OCI-M1 (cell line): ENCODE measurements around the gene CSRP1.

ENCODE experiments used
- DNase-seq: peaks from one replicate; lab custom pipeline; 2025; lab: John Stamatoyannopoulos, UW

CSRP1 gene

GRCh38 chr1:201454608-201455007 lies 52.3 kb downstream of the CSRP1 start:
- DNase-seq = no peak

GRCh38 chr1:201452866-201453265 lies 54.1 kb downstream of the CSRP1 start:
- no peak for DNase-seq

- no peak for DNase-seq
Measured at GRCh38 chr1:201450721-201451291, 56.1 kb downstream of the CSRP1 start.

GRCh38 chr1:201448990-201449389 lies 57.9 kb downstream of the CSRP1 start:
- DNase-seq = no peak

DNA sequence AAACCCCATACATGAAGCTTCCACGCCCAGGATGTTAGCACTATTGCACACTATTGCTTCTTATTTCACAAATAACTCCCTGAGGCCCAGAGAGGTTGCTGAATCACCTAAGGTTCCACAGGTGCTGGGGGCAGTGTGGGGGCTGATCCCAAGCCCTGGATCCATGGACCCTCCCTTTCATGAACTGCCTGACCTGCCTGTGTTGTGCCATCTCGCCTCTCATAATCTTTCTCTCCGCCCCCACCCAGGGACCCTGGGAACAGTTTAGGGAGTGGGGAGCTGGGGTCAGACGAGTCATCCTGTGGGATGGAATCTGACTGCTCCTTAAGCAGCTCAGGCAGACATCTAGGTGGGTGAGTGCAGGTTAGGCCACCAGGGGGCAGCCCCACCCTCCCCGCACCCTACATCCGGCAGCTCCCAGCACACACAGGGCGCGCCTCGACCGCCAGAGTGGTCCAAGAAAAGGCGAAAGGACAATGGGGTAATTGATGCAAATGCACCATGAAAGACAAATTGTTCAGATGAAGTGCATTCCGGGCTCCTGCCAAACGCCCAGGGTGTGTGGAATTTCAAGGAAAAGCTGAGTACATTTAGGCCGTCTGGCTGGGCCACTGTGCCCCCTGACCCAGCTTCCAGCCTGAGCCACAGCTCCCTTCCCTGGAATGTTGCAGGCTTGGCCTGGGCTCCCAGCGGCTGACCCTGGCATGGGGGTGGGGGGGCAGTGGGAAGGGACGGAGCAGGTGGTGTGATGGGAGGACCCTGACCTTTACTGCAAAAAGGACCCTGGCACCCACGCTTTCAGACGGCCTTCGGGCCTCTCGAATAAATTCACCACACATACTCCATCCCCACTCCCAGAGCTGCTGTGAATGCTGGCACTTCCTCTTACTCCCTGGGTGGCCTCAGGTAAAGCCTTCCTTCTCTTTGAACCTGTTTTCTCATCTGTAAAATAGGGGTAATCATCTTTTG lies 58.7 kb downstream of the CSRP1 start:
- DNase-seq = peak; percentile 76

- no peak for DNase-seq
Measured at GRCh38 chr1:201445310-201445709, 61.6 kb downstream of the CSRP1 start.

DNA sequence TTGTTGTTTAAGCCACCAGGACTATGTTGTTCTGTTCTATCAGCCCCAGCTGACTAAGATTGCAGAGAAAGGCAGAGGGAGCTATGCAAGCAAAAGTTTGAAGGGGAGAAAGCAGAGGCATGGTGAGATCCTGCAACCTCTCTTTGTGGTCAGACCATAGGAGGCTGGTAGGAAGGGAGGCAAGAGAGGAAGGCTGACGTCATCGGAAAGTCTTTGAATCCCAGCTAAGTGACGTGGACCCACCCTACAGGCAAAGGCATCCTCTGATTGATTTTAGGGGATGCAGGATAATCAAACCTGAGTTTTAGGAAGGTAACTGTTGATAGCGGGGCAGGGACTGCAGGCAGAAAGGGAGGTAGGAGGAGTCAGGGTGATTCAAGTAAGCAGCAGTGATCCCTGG lies 62.1 kb downstream of the CSRP1 start:
- peak; percentile 47 for DNase-seq

DNA sequence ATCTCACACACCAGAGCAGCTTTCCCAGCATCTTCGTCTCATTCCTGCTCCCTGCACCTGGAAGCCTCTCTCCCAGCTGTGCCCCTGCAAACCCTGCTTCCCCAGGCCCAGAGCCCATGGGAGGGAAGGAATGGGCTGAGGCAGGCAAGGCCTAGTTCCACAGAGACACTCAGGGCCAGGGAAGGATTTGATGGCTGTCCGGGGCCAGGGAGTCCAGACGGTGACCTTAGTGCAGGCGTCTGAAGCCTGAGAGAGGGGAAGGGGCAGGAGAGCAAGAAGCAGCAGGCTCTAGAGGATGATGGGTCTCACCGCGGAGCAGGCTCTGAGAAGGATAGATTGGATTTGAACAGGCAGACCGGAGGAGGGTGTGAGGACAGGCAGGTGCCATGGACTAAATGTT lies 63.2 kb downstream of the CSRP1 start:
- DNase-seq = no peak

GRCh38 chr1:201436969-201437368 lies 70.0 kb downstream of the CSRP1 start:
- DNase-seq = no peak

DNA sequence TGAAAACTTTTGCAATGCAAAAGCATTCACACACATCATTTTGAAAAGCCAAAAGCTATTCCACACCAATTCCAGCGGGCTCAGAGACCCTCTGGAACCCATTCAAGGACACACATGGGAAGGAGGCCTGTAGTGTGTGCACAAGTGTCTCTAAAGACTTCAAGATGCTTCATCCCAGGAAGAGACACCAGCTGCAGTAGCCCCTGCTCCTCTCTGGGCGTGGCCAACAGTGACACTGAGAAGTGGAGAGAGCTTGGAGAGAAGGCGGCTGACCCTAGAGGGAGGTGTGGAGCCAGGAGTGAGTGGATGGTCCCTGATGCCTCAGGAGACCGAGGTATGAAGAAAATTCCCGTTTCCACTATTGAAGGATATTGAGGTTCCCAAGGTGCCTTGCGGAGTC lies 70.5 kb downstream of the CSRP1 start:
- DNase-seq = peak; percentile 23

GRCh38 chr1:201434266-201434665 lies 72.7 kb downstream of the CSRP1 start:
- no peak for DNase-seq

GRCh38 chr1:201433609-201434008 lies 73.3 kb downstream of the CSRP1 start:
- no peak for DNase-seq
